HG02798 (cell line): ENCODE data around the gene FEV.

ENCODE experiments used
- ATAC-seq: cut with Tn5 transposase; IDR thresholded peaks from one replicate; pipeline ENCODE4 v1.9.1; 2021; ENCODE audit warnings: mild to moderate bottlenecking; ENCODE audit not compliant: unreplicated experiment, poor library complexity

FEV gene

DNA sequence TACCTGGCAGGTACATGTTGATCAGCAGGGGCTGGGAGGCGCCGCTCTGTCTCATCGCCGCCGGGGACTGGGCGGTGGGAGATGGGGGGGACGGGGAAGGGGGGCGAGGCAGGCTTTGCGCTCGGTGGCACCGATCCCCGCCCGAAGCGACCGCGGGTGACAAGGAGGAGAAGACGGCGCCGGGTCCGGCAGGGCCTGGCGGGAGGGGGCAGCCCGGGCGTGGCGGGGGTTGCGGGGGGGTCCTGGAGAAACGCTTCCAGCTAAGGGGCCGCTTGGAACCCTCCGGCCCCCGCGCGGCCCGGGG, at the start of gene FEV:
TSS of gene FEV (minus strand) at position 164 of the 304 bp plus-strand sequence. CDS start at position 55, 109 bp downstream.
- ATAC-seq: no peak

DNA sequence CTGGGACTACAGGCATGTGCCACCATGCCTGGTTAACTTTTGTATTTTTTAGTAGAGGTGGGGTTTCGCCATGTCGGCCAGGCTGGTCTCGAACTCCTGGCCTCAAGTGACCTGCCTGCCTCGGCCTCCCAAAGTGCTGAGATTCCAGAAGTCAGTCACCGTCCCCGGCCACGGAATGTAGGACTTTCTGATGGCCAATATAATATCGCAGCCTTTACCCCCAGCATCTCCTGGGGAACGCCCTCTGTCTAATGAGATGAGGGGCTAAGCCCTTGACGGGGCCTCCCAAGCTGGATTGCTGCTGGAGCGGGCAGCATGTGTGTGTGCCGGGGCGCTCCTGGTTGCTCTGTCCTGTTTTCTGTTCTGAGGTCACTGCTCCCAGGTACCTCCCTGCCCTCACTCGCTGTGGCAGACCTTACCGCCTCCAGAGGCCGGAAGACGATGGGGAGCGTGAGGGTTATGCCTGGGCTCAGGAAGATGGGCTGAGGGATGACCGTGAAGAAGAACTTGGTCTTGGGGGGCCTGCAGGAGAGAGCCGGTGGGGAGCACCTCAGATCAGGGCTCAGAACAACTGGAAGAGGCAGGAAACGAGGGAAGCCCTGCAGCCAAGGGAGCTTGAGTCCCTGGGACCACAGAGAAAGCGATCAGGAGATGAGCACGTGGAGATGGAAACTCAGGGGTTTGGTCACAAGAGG, 47.2 kb upstream of the FEV start:
- no peak for ATAC-seq

DNA sequence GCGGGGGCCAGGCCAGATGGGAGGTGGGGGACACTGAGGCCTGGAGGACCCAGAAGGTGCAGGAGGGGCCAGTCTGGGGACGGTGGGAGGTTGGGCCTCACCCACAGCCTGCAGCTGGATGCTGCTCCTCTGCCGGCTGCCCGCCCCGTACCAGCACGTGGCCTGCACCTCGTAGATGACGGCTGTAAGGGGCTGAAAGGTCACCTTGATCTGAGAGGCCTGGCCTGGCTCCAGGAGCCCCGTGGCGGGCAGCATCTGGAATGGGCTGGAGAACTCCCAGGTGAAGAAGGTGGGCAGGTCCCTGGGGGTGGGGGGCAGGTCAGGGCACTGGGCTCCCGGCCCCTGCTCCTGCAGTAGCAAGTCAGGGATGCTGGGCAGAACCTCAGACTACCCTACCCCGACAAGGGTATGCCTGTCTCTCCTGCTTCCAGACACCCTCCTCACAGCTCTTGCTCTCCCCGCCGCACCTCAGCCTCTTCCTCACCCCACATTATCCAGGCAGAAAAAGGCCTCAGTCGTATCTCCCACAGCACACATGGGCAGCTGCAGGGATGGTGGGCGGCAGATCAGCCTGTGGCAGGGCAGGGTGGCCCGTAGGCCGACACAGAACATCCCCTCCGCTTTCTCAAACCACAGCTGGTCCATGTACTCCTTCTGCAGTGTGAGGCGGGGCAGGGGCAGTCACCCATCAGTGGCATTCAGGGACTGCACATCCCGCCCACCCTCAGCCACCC, 46.2 kb upstream of the FEV start:
- ATAC-seq: no peak

DNA sequence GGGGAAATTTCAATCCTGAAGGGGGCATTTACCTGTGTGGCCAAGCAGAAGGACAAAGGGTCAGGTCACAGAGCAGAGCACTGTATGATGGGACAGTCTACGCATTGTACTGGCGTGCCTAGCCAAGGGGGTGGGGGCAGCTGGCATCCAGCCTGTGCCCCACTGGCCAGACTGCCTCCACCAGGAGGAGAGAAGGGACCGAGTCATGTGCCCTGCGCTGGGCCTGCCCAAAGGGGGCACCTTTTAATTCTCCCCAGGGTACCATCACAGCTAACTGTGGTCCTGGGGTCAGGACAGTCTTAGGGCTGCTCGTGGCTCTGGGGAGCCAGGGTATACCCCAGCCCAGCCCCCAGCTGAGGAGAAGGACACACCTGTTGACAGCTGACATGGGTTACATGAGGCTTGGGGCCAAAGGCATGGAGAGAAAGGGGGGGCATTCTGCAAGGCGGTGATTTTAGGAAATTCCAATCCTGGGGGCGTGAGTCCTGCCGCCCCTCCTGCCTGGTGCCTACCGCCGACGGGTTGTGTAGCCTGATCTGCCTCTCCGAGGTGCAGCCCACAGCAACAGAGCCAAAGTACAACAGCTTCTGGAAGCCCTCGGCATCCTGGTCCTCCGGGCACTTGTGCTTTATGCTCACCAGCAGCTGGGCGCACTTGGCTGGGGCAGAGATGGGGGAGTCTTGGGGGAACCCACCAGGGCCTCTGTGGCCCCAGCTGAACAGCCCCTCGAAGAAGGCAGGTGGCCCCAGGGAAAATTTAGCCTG, 45.4 kb upstream of the FEV start:
- ATAC-seq: no peak

DNA sequence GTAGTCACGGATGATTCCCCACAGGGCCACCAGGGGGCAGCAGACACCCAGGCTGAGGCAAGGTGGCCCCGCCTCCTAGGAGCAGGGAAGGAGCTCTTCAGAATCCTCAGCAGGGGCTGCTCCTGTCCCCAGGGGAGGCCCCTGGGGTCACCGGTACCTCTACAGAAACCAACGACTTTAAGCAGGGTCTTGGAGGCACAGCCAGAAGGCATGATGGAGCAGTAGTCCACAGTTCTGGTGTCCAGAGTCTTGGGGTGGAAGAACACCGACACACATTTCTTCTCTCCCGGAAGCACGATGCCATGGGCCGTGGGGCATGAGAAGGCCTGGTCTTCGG, 44.8 kb upstream of the FEV start:
- peak; percentile 75 for ATAC-seq

DNA sequence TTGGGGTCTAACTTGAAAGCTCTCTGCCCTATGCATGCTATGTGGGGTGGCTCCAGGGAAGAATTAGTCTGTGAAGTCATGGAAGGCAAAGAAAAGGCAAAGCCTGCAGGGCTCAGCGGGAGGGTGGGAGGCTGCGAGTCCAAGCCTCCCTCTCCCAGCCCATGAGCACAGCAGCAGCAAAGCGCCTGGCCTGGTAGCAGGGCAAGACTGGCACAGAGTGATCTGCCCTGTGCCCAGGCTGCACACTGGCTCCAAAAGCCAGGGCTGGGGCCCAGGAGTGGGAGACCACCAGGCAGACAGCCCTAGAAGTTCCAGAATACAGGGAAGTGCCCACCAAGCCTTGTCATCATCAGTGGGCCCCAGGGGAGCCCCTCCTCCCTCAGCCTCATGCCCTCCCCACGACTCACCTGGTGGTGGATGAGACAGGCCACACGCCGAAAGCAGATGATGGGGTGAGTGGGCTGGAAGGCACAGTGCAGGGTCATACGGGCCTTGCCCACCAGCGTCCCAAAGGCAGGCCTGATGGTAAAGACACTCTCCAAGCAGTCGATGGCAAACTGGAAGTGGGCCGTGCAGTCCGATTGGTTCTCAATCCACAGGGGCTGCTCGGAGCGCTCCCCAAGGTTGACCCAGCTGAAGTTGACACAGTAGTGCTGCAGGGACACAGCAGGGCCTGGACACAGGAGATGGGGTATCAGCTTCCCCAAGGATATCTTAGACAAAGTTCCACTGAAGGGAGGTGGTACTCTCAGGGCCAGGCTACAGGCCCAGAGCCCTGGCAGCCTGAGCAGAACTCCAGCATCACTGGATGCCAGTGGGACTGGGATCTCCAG, 44.2 kb upstream of the FEV start:
- ATAC-seq: peak; percentile 8

DNA sequence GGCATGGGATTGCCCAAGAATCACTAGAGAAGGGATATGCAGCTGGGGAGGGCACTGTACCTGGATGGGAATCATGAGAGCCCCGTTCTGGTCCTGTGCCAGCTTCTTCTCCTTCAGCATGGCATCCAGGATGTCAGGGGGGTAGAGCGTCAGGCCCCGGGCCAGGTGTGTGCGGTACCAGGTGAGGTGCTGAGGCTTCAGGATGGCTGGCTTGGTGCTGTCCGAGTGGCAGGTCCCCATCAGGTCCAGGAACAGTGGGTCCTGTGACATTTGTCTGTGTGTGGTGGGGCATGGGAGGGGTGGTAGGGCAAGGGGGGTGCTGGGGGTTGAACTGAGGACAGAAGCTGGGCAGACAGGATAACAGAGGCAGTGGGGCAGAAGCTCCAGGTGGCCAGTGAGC, 43.2 kb upstream of the FEV start:
- ATAC-seq: no peak

DNA sequence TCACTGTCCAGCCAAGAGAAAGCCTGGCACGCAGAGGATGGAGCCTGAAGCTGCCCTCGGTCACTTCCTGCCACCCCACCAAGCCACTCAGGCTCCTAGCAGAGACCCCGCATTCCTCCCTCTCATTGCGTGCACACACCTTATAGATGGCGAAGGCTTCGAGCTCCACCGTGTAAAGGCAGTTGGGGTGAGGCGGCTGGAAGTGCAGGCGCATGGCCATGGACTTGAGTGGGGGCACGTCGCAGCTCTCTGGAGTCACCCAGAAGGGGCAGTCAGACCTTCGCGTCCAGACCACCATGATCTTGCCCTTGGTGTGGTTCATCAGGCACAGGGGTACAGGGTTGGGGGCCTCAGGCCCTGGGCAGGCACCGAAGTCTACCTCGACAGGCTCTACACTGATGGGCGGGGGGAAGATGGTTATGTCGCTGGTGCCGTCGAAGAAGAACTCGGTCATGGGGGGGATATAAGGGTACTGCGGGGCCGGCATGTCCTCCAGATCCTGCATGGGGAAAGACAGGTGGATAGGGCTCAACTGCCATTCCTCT, 42.6 kb upstream of the FEV start:
- no peak for ATAC-seq

DNA sequence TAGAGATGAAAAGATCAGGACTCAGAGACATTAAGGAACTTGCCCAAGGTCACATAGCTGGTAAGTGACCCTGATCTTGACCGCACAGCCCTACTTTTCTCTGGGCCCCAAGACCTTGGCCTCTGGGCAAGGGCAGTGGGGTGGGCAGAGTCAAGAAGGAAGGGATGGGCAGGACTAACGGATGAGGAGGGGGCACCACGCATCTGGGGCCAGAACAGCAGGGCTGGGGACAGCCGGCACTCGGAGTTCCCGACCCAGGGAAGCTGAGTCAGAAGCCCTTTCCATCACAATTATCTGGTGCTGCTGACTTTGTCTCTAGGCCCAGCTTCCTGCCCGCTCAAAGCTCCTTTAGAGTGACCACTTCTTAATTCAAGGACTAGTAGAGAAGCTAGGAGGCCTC, 42.0 kb upstream of the FEV start:
- no peak for ATAC-seq

DNA sequence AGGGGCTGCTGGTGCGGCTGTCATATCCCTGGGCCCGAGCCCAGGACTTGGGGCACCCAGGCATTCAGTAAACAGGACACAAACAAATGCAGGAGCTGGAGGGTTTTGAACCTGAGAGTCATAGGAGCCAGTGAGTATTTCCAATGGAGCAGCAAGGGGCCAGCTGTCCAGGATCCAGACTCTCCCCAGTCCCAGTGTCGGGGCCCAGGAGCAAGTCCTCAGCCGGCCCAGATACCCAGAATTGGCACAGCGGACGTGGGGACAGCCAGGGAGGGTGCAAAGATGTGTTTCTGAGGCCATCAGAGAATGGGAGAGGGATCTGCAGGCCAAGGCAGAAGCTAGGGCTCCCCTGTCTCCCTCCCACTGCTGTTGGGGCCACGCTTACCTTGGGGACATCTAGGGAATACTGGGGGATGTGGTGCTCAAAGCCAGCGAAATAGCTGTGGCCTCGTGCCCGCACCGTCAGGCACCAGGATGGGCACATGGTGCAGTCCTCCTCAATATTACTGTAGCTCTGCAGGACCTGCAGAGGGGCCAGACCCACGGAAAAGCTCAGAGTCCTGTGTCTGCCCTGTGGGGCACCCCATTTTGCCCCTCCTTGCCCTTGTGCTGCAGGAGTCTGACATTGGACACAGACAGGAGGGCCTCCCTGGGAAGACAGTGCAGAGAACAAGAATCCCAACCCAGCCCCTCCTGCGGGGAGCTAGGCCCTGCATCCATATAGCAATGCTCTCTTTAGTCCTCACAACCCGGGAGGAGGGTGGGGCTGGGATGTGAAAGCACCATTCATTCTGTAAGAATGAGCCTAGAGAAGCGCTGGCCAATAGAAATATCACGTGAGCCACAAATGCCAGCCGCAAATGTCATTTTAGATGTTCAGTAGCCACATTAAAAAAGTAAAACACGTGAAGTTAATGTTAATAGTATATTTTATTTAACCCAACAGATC, 40.9 kb upstream of the FEV start:
- ATAC-seq: no peak

DNA sequence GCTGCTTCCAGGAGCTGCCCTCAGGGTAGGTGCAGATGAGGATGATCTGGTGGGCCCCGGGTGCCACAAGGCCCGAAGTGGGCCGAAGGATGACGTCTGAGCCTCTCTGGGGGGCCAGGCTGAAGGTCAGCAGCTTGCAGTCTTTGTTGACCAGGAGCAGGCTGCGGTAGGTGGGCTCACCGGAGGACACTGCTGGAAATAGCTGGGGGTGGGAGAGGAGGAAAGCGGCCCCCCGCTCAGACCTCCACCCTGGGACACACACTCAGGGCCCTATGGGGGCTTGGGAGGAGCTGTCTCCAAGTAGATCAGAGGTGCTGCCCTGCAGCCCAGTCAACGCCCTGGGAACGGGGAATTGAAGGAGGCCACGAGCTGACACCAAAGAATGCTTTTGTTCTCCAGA, 39.1 kb upstream of the FEV start:
- ATAC-seq: no peak

DNA sequence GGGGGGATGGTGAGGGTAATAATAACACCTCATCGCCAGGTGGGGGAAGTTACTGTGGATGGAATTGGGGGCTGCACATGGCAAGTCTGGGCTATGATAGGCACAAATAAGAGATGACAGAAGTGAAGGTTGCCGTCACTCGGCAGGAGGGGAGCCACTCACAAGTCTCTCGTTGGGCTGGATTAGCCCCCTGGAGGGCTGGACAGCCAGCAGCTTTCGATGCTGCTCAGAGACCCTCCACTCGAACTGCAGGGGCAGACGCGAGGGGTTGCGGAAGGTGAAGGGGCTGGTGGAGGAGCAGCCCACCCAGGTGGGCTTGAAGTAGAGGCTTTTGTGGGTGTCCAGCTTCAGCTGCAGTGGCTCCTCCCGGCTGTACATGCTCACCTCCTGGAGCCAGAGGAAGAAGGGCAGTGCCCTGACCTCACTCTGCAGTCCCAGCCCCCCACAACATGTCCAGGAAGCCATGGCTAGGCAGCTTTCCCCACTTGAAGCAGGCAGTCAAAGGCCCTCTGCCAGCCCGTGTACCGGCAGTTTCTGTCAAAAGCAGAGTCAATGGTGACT, 38.1 kb upstream of the FEV start:
- ATAC-seq: no peak

DNA sequence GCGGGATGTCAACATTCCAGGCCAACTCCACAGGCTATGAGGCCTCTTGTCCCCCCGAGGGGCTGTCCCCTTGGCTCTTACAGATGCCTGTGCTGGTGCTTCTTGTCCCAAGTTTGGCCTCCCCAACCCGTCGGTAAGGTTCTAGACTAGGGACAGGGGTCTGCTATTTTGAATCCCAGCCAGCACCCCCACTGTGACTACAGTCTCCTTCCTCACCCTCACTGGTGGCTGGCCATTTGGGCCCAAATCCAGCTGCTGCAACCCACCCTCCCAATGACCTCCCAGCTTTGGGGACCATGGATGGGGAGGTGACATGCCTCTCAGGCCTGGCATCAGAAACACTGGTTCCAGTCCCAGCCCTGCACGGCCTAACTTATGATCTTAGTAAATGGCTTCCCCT, 37.6 kb upstream of the FEV start:
- ATAC-seq: no peak

DNA sequence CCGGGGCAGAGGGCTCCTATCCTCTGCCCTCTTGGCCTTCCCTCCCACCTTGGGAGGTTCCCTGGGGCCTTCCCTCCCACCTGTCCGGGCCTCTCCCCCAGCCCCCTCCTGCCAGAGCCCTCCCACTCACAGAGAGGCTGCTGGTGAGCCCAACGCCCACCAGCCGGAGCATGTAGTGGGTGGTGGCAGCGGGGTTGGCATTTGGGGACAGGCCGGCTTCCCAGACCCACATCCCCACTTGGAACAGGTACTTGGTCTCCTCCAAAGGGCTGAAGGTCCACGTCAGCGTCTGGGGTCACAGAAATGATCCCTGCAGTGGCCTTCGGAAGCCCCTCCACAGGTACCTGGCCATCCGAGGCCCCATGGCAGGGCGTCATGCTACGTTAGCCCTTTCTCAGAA, 37.1 kb upstream of the FEV start:
- no peak for ATAC-seq

DNA sequence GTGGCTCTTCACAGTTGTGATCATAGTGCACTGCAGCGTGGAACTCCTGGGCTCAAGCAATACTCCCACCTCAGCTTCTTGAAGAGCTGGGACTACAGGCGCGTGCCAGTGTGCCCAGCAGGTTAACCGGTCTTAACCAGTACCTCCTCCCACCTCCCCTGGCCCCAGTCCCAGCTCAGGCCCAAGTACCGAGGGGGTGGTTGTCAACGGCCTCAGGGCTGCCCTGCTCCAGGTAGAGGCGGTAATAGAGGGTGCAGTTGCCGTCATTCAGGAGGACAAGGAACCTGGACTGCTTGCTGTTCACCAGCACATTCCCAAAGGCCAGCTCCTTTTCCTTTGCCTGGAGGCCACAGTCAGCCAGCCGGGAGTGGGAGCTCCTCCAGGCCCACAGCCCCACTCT, 36.6 kb upstream of the FEV start:
- no peak for ATAC-seq

DNA sequence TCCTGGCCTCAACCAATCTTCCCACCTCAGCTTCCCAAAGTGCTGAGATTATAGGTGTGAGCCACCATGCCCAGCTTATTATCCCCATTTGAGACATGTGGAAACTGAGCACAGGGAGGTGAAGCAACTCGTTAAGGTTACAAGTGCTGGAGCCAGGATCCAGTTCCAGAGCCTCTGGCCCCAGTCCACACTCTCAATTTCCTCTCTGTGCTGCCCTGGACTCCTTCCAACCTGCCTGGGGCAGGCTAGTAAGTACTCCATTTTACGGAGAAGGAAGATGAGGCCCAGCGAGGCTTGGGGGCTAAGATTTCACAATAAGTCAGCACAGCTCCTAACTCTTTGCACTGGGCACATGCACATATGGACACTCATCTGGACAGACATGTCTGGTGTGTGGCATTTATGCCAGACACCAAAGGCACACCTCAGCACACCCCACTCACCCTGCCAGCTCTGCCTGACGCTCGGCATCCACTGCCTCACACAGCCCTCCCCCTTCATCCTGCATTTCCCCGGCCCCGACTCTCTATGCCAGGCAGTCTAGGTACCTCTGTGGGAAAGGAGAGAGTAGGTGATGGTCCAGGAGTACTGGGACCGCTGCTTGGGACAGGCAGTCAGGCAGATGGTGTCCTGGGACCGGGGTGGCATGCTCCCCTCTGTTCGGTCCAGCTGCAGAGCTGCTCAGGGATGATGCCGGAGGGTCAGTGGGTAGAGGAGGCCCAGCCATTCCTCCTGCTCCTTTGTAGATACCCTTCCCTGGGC, 35.8 kb upstream of the FEV start:
- no peak for ATAC-seq

DNA sequence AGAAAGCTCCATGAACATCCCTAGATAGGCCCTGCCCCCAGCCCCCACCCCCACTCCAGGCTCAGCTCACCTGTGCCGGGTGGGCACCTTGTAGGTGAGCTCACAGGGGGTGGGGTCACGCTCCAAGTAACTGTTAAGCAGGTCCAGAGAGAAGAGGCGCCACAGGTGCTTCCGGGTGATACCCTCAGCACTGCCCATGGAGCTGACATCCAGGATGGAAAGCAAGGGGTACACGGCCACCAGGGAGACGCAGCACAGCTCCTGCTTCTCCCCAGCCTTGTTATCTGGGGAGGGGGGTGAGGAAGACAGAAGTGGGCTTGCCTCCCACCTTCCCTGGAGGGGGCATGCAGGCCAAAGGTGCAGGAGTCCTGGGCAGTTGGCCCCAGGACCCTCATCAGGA, 34.5 kb upstream of the FEV start:
- no peak for ATAC-seq

DNA sequence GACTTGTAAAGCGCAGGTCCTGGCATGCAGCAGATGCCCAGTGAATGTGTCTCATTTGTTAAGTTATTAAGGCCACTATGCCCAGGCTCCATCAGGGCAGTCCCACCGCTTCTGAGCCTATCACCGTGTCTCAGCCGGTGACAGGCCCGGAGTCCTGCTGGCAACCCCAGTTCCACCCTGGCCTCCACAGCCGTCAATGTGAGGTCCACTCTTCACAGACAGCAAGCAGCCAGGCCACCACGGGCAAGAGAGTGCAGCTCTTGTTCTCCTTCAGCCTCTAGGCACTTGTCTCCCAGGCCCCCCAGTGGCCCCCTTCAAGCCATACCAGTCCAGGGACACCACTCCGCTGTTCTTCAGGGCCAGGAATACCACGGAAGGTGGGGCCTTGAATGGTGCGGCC, 33.7 kb upstream of the FEV start:
- ATAC-seq: no peak
